Body of pancreas (tissue), 4 donors: ENCODE measurements around the gene ZNF407.

Source experiments
- POLR2A ChIP-seq, 3 donors: fragments of 450-650 bp; IDR thresholded peaks; one replicate each; pipeline ENCODE4 v1.6.1; 2016; ENCODE audit warnings: antibody characterized with exemption in 3 of 3, mild to moderate bottlenecking in 2 of 3
- TF ChIP-seq, protein P1 (sequence below), 7 experiments: fragments of 450-650 bp in 4 of 7; fragments of 200-600 bp in 3 of 7; sonication (generic) in 3 of 7; IDR thresholded peaks; one replicate each; pipeline ENCODE4 v1.5.1; 2016 to 2019; ENCODE audit warnings: antibody characterized with exemption in 7 of 7

DNA sequence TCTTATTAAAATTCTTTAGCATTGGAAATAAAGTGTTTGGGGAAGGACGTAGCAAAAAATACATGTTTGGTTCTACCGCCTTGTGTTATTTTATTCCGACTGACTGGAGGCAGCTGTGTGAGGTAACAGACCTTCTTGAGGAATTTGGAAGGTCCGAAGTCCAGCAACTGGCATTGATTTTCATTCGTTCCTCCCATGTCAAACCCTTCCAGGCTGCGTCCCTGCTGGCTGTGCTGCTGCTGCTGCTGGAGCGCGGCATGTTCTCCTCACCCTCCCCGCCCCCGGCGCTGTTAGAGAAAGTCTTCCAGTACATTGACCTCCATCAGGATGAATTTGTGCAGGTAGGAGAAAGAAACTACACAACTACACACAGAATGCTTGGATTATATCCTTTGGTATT, 41.5 kb upstream of the ZNF407 start:
- TF ChIP-seq, protein P1, sequence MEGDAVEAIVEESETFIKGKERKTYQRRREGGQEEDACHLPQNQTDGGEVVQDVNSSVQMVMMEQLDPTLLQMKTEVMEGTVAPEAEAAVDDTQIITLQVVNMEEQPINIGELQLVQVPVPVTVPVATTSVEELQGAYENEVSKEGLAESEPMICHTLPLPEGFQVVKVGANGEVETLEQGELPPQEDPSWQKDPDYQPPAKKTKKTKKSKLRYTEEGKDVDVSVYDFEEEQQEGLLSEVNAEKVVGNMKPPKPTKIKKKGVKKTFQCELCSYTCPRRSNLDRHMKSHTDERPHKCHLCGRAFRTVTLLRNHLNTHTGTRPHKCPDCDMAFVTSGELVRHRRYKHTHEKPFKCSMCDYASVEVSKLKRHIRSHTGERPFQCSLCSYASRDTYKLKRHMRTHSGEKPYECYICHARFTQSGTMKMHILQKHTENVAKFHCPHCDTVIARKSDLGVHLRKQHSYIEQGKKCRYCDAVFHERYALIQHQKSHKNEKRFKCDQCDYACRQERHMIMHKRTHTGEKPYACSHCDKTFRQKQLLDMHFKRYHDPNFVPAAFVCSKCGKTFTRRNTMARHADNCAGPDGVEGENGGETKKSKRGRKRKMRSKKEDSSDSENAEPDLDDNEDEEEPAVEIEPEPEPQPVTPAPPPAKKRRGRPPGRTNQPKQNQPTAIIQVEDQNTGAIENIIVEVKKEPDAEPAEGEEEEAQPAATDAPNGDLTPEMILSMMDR (IDR thresholded peaks at IDR 0.05): no peak
- TF ChIP-seq POLR2A (IDR thresholded peaks at IDR 0.05): no peak
